Hematopoietic multipotent progenitor cell treated with erythropoietin and hydrocortisone succinate and interleukin-3 and kit ligand, for 17 days (in vitro differentiated cells): ENCODE results near the gene B4GALT6.

Experiments used
- DNase-seq: peaks from one replicate; pipeline ENCODE4 v3.0.0-alpha.2; 2015; ENCODE audit warnings: low spot score

Gene B4GALT6

GRCh38 chr18:31658670-31659575 is 25.5 kb downstream of the B4GALT6 start:
- DNase-seq: no peak

- no peak for DNase-seq
Observed at GRCh38 chr18:31657823-31658669, 26.3 kb downstream of the B4GALT6 start.

- DNase-seq: no peak
Observed at GRCh38 chr18:31656754-31657153, 27.6 kb downstream of the B4GALT6 start.

GRCh38 chr18:31655354-31655753 is 29.0 kb downstream of the B4GALT6 start:
- DNase-seq: no peak

GRCh38 chr18:31652877-31653276 is 31.5 kb downstream of the B4GALT6 start:
- DNase-seq: no peak

- DNase-seq: no peak
Observed at GRCh38 chr18:31652357-31652756, 32.0 kb downstream of the B4GALT6 start.

GRCh38 chr18:31651369-31651768 is 33.0 kb downstream of the B4GALT6 start:
- no peak for DNase-seq

- no peak for DNase-seq
Observed at GRCh38 chr18:31649978-31650719, 34.2 kb downstream of the B4GALT6 start.

GRCh38 chr18:31649449-31649848 is 34.9 kb downstream of the B4GALT6 start:
- DNase-seq: no peak

- DNase-seq: no peak
Observed at GRCh38 chr18:31648966-31649429, 35.4 kb downstream of the B4GALT6 start.

GRCh38 chr18:31648458-31648857 is 35.9 kb downstream of the B4GALT6 start:
- DNase-seq: no peak

- no peak for DNase-seq
Observed at GRCh38 chr18:31647127-31647753, 37.1 kb downstream of the B4GALT6 start.

GRCh38 chr18:31646332-31647126 is 37.9 kb downstream of the B4GALT6 start:
- DNase-seq: no peak

- DNase-seq: no peak
Observed at GRCh38 chr18:31645411-31645810, 39.0 kb downstream of the B4GALT6 start.

GRCh38 chr18:31643003-31643402 is 41.4 kb downstream of the B4GALT6 start:
- DNase-seq: no peak

GRCh38 chr18:31637445-31637844 is 46.9 kb downstream of the B4GALT6 start:
- no peak for DNase-seq

- no peak for DNase-seq
Observed at GRCh38 chr18:31636387-31636786, 48.0 kb downstream of the B4GALT6 start.

- DNase-seq: no peak
Observed at GRCh38 chr18:31634331-31634713, 50.1 kb downstream of the B4GALT6 start.

- DNase-seq: no peak
Observed at GRCh38 chr18:31633392-31634330, 50.7 kb downstream of the B4GALT6 start.

- DNase-seq: no peak
Observed at GRCh38 chr18:31632356-31632755, 52.0 kb downstream of the B4GALT6 start.
